ENCODE results near the gene PPM1K.
A peak's percentile ranks its signal among the peaks of the same experiment; 100 is the strongest.

The PPM1K gene

DNA sequence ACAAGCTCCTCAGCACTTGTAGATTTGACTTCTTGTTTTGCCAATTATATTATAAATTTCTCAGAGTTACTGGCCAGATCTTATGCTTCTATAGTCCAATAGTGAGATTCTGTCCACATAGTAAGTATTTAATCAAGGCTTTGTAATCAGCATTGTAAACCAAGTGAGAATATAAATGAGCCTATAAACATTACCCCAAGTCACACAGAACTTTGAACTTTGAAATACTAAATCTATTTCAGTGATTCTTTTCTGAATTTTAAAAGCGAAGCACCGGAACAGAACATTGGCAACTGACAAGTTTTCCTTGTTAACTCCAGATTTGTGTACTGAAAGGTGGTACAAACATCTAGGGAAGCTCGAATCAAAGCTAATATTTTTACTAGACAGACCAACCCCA lies 37.2 kb downstream of the PPM1K start:
- Mint-ChIP-seq H3K36me3 (ENCODE audit: low read depth) (no peaks in the 10 kb centered on the region), H3K27me3 (ENCODE audit: low read depth) (peaks cover 5% of the 10 kb centered on the region), H3K27ac (no peak overlapping the region)

DNA sequence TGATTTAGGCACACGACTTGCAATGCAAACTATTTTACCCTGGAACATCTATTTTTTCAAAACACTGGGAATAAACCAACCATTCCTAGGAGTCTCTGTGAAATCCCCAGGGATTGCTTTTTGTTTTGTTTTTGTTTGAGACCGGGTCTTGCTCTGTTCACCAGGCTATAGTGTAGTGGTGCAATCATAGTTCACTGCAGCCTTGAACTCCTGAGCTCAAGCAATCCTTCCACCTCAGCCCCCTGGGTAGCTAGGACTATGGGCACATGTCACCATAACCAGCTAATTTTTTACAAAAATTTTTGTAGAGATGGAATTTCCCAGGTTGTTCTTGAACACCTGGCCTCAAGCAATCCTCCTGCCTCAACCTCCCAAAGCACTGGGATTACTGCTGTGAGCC lies 37.8 kb downstream of the PPM1K start:
- no peaks in the 10 kb centered on the region for H3K9me3 Mint-ChIP-seq
- H3K27me3 Mint-ChIP-seq (ENCODE audit: low read depth), result peaks cover 5% of the 10 kb centered on the region
- no peak overlapping the region for H3K4me3 Mint-ChIP-seq
- no peaks in the 10 kb centered on the region for H3K36me3 Mint-ChIP-seq (ENCODE audit: low read depth)
- no peak overlapping the region for H3K27ac Mint-ChIP-seq
- H3K4me1 Mint-ChIP-seq (ENCODE audit: low read depth), result peaks cover 4% of the 10 kb centered on the region

More for the DNA sequence above, 37.2 kb downstream of the PPM1K start:
- Mint-ChIP-seq H3K4me1 (ENCODE audit: low read depth) (peaks cover 4% of the 10 kb centered on the region), H3K9me3 (no peaks in the 10 kb centered on the region), H3K4me3 (no peak overlapping the region)

DNA sequence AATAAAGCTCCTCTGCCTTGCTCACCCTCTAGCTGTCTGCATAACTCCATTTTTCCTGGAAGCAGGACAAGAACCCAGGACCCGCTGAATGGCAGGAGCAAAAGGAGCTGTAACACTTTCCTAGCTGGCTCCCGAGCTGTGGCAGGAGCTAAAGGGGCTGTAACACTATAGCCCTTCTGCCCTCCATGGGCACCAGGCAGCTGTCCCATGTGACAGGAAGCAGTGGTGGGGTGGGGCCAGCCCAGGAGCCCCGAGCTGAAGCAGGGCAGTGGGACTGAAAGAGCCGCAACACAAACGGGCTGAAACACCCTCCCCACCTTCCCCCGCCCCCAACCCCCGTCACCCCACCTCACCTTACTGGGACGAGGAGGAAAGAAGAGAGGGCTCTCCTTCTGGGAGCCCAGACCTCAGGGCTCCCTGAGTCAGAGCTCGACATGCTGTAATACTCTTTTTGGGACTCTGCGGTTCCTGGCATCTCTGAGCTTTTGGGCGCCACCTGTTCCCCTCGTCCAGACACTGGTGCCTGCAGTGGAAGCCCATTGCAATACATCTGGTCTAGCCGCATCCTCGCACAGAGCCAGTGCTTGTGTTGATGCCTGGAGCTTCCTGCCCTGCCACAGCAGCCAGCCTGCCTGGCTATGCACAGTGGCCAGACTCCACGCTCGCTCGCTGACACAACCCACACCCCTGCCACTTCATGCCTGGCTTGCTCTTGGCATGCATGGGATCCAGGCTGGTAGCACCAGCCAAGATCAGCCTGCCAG lies 39.4 kb downstream of the PPM1K start:
- Mint-ChIP-seq H3K4me1 (ENCODE audit: low read depth) (peaks cover 4% of the 10 kb centered on the region), H3K27ac (no peak overlapping the region), H3K9me3 (no peaks in the 10 kb centered on the region), H3K36me3 (ENCODE audit: low read depth) (no peaks in the 10 kb centered on the region), H3K27me3 (ENCODE audit: low read depth) (no peaks in the 10 kb centered on the region), H3K4me3 (peak overlapping the region; percentile 42)

DNA sequence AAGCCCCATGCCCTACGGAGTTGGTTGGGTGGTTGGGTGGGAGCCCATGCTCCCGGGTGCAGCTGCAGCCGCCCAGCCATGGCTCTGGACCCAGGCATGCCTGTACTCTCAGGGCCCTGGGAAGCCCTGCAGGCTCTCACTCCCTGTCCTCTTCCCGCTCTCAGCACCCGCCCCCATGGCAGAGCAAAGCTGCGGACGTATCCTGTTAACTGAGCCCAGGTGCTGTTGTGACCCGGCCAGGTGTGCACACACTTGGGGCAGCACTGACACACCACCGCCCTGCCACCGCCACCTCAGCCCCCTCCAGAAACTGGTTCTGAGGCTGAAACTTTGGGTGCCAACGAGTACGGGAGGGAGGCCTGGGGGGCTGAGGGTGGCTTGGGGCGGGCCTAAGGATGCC lies 40.3 kb downstream of the PPM1K start:
- H3K27ac Mint-ChIP-seq, result no peak overlapping the region
- H3K4me1 Mint-ChIP-seq (ENCODE audit: low read depth), result peaks cover 3% of the 10 kb centered on the region
- H3K27me3 Mint-ChIP-seq (ENCODE audit: low read depth), result no peaks in the 10 kb centered on the region
- no peak overlapping the region for H3K4me3 Mint-ChIP-seq
- no peaks in the 10 kb centered on the region for H3K36me3 Mint-ChIP-seq (ENCODE audit: low read depth)
- H3K9me3 Mint-ChIP-seq, result no peaks in the 10 kb centered on the region

DNA sequence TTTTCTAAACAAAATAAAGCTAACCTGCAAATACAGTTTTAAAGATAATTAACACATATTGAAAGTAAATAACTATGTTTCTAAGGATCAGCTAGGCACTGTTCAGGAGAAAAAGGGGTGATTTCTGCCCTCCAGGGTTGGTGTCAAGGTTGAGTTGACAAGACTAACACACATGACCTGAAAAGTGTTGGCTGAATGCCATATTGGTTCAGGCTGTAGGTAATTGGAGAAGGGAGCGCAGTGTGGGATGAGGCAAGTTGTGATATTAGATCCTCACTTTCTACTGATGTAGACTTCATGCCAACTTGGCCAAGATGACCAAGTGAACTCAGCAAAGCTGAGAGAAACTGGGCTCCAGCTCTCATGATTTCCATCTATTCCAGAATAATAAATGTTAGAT lies 42.2 kb downstream of the PPM1K start:
- Mint-ChIP-seq H3K9me3 (peaks cover 9% of the 10 kb centered on the region), H3K4me3 (no peak overlapping the region), H3K27ac (no peak overlapping the region), H3K27me3 (ENCODE audit: low read depth) (peaks cover 15% of the 10 kb centered on the region), H3K36me3 (ENCODE audit: low read depth) (peaks cover 4% of the 10 kb centered on the region), H3K4me1 (ENCODE audit: low read depth) (peaks cover 3% of the 10 kb centered on the region)

DNA sequence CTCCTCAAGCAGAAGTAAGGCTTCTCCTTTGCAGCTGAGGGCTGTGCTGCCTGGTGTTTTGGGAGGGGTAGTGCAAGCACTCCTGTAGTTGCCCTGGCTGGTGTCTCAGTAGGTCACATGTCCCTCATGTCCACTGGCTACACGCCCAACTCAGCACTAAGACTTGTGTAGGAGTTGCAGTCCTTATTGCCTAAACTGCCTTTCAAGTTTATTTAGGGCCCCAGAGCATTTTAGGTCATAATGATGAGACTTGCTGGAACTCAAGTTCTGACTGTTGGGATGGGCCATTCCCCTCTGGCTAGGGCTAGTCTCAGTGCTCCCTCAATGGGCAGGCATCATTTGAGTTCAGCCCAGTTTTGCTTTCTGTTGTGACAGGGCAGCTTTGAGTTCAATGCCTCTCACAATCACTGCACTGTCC lies 44.1 kb downstream of the PPM1K start:
- Mint-ChIP-seq H3K36me3 (ENCODE audit: low read depth) (peaks cover 4% of the 10 kb centered on the region), H3K4me1 (ENCODE audit: low read depth) (peaks cover 3% of the 10 kb centered on the region), H3K9me3 (peaks cover 14% of the 10 kb centered on the region), H3K27ac (no peak overlapping the region), H3K4me3 (no peak overlapping the region), H3K27me3 (ENCODE audit: low read depth) (peaks cover 31% of the 10 kb centered on the region)

DNA sequence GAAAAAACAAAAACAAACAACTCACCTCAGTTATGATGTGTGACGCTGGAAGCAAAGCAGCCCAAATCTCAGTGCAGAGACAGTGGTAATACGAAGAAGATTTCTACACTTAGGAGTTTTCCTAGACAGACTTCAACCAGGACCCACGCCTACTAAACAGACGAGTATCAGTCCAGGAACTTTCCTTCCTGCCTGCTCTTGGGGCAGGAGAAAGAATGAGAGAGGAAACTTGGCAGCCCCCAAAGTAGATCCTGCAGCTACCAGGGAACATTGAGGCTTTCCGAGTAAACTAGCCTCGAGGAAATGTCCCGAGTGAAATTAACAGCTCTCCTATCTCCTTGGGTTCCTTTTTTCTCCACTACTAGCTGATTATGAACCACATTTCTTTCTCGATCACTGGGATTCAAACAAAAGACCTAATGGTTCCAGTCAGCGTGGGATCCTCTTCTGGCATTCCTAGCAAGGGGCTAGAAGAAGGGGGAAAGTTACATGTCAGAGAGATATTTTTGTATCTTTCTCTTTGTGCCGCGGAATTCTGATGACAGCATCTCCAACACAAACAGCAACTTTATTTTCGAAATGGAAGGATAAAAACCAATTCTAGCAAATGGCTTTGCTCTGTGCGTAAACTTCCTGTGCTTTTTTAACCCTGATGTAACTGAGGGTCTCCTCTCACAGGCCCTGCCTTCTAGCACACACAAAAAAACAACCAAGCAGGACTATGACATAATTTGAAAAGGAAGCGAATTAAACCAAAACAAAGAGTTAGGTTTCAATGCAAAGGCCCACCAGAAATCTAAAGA lies 53.2 kb downstream of the PPM1K start:
- peak overlapping the region; percentile 56 for H3K27ac Mint-ChIP-seq
- H3K9me3 Mint-ChIP-seq, result peaks cover 11% of the 10 kb centered on the region
- H3K4me1 Mint-ChIP-seq (ENCODE audit: low read depth), result peaks cover 14% of the 10 kb centered on the region
- peak overlapping the region; percentile 51 for H3K4me3 Mint-ChIP-seq
- no peaks in the 10 kb centered on the region for H3K36me3 Mint-ChIP-seq (ENCODE audit: low read depth)
- peaks cover 20% of the 10 kb centered on the region for H3K27me3 Mint-ChIP-seq (ENCODE audit: low read depth)

DNA sequence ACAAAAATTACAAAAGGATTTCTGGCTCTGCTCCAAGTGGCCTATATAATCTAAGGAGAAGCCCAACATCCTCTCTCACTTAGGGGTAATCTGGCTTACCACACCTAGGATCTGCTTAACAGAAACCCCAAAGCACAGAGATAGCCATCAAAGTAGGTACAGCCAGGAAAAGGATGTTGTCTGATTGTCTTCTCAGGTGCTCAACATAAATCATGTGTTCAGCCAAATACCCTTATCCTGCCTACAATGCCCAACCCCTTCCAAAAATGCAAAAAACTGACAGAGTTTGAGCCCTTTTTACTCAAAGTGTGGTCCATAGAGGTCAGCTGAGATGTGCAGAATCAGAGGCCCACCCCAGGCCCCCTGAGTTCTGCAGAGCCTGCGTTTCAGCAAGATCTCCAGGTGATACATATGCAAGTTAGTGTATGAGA lies 53.9 kb downstream of the PPM1K start:
- H3K27me3 Mint-ChIP-seq (ENCODE audit: low read depth), result peaks cover 14% of the 10 kb centered on the region
- peaks cover 14% of the 10 kb centered on the region for H3K4me1 Mint-ChIP-seq (ENCODE audit: low read depth)
- H3K27ac Mint-ChIP-seq, result no peak overlapping the region
- H3K9me3 Mint-ChIP-seq, result peaks cover 11% of the 10 kb centered on the region
- H3K4me3 Mint-ChIP-seq, result peak overlapping the region; percentile 14
- no peaks in the 10 kb centered on the region for H3K36me3 Mint-ChIP-seq (ENCODE audit: low read depth)

DNA sequence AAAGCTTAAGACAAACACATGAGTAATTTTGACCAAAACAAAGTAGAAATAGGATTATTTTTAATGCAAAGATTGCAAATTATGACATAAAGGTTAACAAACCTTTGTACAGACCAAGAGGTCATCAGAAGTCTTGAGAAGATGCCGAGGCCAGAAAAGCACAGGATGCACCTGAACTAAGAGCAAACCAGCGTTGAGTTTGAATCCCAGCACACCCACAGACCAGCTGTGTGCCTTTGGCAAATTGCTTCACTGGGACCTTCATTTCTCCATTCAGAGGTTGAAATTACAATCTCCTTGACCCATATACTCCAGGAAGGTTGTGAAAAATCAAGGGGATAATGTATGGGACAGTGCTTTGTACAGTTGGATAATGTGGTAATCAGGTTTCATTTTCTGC lies 56.6 kb downstream of the PPM1K start:
- Mint-ChIP-seq H3K4me3 (no peak overlapping the region), H3K27ac (no peak overlapping the region), H3K9me3 (peaks cover 7% of the 10 kb centered on the region), H3K27me3 (ENCODE audit: low read depth) (no peaks in the 10 kb centered on the region), H3K36me3 (ENCODE audit: low read depth) (no peaks in the 10 kb centered on the region), H3K4me1 (ENCODE audit: low read depth) (peaks cover 14% of the 10 kb centered on the region)

DNA sequence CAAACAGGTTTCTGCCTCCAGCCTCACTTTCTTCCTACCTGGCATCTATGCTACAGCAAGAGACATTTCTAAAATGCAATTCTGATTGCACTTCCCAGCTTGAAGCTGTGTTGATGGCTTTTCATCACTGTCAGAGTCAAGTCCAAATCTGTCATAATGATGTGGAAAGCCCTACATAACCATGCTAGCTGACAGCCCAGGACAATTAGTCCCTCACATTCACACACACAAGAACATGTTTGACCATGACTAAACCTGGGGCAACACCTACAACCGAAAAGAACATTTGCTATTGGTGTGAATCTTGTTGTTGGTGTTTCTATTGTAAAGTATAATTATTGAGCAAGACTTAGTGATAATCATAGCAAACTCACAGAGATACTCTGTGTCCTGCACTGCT lies 58.2 kb downstream of the PPM1K start:
- no peak overlapping the region for H3K27ac Mint-ChIP-seq
- peaks cover 6% of the 10 kb centered on the region for H3K4me1 Mint-ChIP-seq (ENCODE audit: low read depth)
- H3K27me3 Mint-ChIP-seq (ENCODE audit: low read depth), result no peaks in the 10 kb centered on the region
- no peaks in the 10 kb centered on the region for H3K36me3 Mint-ChIP-seq (ENCODE audit: low read depth)
- H3K4me3 Mint-ChIP-seq, result no peak overlapping the region
- peaks cover 12% of the 10 kb centered on the region for H3K9me3 Mint-ChIP-seq

DNA sequence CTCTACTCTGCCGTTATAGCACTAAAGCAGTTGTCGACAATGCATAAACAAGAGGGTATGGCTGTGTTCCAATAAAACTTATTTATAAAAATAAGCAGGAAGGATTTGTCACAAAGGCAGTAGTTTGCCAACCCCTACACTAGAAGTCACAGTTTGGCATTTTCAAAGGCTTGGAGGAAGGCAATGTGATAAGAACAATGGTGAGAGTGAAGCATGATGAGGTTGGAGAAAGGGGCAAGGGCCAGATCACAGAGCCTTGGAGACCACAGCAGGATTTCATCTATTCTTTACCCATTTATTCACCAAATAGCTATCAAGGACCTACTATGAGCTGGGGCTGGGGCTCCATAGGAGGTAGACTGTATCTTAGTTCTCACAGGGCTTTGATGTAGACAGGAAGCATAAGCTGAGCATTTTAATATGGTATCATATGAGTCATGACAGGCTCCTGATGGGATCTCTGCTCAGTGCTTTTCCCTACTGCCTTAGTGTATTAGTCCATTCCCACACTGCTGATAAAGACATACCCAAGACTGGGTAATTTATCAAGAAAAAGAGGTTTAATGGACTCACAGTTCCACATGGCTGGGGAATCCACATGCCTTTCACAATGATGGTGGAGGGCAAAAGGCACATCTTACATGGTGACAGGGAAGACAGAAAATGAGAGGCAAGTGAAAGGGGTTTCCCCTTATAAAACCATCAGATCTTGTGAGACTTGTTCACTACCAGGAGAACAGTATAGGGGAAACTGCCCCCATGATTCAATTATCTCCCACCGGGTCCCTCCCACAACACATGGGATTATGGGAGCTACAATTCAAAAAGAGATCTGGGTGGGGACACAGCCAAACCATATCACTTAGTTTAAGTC lies 58.9 kb downstream of the PPM1K start:
- Mint-ChIP-seq H3K4me3 (no peak overlapping the region), H3K27ac (no peak overlapping the region), H3K4me1 (ENCODE audit: low read depth) (peaks cover 1% of the 10 kb centered on the region), H3K27me3 (ENCODE audit: low read depth) (no peaks in the 10 kb centered on the region), H3K9me3 (peaks cover 16% of the 10 kb centered on the region), H3K36me3 (ENCODE audit: low read depth) (no peaks in the 10 kb centered on the region)

DNA sequence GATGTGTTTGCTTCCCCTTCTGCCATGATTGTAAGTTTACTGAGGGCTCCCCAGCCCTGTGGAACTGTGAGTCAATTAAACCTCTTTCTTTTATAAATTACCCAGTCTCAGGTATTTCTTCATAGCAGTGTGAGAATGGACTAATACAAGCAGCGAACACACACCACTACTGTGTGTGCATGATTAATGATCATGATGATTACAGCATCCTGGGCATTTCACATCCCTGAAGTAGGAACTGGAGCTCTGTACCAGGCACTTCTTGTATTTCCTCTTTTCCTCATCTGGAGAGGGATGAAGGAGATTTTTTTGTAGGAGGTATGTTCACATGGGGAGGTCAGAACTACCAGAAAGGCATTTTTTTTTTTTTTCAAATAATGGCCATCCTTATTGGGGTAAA lies 60.8 kb downstream of the PPM1K start:
- Mint-ChIP-seq H3K4me1 (ENCODE audit: low read depth) (peaks cover 4% of the 10 kb centered on the region), H3K9me3 (peaks cover 11% of the 10 kb centered on the region), H3K36me3 (ENCODE audit: low read depth) (peaks cover 2% of the 10 kb centered on the region), H3K4me3 (no peak overlapping the region), H3K27ac (no peak overlapping the region), H3K27me3 (ENCODE audit: low read depth) (no peaks in the 10 kb centered on the region)

DNA sequence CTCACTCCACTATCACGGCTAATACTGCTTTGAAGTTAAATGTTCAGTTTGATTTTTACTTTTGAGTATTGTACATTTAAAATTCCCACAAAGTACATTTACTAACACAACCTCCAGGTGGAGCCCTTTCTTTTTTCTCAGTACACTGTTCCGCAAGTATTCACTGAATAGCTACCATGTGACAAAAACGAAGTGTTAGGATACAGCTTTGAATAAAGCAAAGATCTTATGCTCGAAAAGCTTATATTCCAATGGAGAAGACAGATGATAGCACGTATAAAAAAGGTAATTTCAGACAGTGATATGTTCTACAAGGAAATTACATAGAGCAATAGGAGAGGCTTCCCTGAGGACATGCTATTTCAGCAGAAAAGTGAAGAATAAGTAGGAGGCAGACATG lies 65.3 kb downstream of the PPM1K start:
- no peak overlapping the region for H3K4me3 Mint-ChIP-seq
- peaks cover 4% of the 10 kb centered on the region for H3K4me1 Mint-ChIP-seq (ENCODE audit: low read depth)
- H3K9me3 Mint-ChIP-seq, result peaks cover 11% of the 10 kb centered on the region
- H3K36me3 Mint-ChIP-seq (ENCODE audit: low read depth), result peaks cover 2% of the 10 kb centered on the region
- H3K27ac Mint-ChIP-seq, result no peak overlapping the region
- H3K27me3 Mint-ChIP-seq (ENCODE audit: low read depth), result peaks cover 14% of the 10 kb centered on the region

DNA sequence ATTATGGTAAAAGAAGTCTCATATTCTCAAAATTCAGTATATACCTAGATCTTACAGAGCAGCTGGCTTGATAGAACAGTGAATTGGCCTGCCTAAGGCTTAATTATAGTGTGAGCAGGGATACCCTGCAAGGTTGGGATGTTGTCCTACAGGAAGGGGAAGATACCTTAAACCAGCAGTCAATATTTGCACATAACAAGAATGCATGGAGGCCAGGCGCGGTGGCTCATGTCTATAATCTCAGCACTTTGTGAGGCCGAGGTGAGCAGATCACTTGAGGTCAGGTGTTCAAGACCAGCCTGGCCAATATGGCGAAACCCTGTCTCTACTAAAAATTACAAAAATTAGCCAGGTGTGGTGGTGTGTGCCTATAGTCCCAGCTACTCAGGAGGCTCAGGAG lies 67.2 kb downstream of the PPM1K start:
- Mint-ChIP-seq H3K4me1 (ENCODE audit: low read depth) (peaks cover 6% of the 10 kb centered on the region), H3K9me3 (peaks cover 11% of the 10 kb centered on the region), H3K4me3 (no peak overlapping the region), H3K27me3 (ENCODE audit: low read depth) (peaks cover 20% of the 10 kb centered on the region), H3K27ac (no peak overlapping the region), H3K36me3 (ENCODE audit: low read depth) (peaks cover 2% of the 10 kb centered on the region)
